Retinal pigment epithelial cell (primary cell): ENCODE results near the gene HSPA8.

Experiments
- DNase-seq: peaks from one replicate; pipeline ENCODE4 v3.0.0-alpha.2; 2010; ENCODE audit warnings: low read depth
- H3K4me3 ChIP-seq: 2 replicates; pipeline ENCODE4 v1.5.1; 2011; ENCODE audit warnings: mild to moderate bottlenecking, low read length, control low read depth, moderate library complexity
- CTCF ChIP-seq: conservative IDR thresholded peaks from 2 replicates; pipeline ENCODE4 v1.5.1; 2011; ENCODE audit warnings: low read depth, low read length, control low read depth, inconsistent platforms

The HSPA8 gene

GRCh38 chr11:123020968-123021367, 41.0 kb downstream of the HSPA8 start:
- TF ChIP-seq CTCF, result peak; percentile 77
- DNase-seq, result no peak
- no peak overlapping the region for H3K4me3 ChIP-seq

GRCh38 chr11:123018702-123019101, 43.2 kb downstream of the HSPA8 start:
- no peak overlapping the region for H3K4me3 ChIP-seq
- TF ChIP-seq CTCF, result no peak
- DNase-seq, result no peak

GRCh38 chr11:123011510-123011909, 50.4 kb downstream of the HSPA8 start:
- H3K4me3 ChIP-seq, result no peak overlapping the region
- no peak for TF ChIP-seq CTCF
- no peak for DNase-seq
